ENCODE data around the gene C1orf21.

DNA sequence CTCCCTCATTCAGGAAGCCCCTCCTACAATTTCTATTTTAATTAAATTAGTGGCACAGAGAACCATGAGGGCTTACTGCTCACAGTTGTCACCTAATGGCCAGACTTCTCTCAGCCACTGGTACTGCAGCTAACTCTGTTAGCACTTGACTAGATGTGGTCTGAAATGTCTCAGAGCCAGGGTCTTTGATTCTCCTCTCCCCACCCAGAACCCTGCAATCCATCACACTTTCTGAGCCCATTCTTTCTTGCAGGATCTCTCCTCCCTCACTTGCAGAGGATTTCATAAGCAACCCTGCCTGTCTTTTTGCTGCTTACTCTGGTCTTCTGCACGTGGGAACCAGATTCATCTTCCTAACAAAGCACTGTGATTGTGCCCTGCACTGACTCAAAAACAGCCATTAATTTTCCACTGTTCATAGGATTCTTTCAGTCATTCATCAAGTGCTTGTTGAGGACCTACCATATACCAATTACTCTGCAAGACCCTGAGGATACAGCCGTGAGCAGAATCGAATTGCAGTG lies 259.4 kb downstream of the C1orf21 start:
- TF ChIP-seq, protein P1, sequence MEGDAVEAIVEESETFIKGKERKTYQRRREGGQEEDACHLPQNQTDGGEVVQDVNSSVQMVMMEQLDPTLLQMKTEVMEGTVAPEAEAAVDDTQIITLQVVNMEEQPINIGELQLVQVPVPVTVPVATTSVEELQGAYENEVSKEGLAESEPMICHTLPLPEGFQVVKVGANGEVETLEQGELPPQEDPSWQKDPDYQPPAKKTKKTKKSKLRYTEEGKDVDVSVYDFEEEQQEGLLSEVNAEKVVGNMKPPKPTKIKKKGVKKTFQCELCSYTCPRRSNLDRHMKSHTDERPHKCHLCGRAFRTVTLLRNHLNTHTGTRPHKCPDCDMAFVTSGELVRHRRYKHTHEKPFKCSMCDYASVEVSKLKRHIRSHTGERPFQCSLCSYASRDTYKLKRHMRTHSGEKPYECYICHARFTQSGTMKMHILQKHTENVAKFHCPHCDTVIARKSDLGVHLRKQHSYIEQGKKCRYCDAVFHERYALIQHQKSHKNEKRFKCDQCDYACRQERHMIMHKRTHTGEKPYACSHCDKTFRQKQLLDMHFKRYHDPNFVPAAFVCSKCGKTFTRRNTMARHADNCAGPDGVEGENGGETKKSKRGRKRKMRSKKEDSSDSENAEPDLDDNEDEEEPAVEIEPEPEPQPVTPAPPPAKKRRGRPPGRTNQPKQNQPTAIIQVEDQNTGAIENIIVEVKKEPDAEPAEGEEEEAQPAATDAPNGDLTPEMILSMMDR (IDR thresholded peaks at IDR 0.05): no peak
- TF ChIP-seq POLR2A (IDR thresholded peaks at IDR 0.05): no peak
